ENCODE results near the gene PTPRM. TPM values are rescaled to one million over a fixed set of nuclear protein-coding genes. Genes with fewer than 3 reads are reported as not detected.

Gene PTPRM
- total RNA-seq, 1 experiment from 2014 or later = 42.3 TPM

DNA sequence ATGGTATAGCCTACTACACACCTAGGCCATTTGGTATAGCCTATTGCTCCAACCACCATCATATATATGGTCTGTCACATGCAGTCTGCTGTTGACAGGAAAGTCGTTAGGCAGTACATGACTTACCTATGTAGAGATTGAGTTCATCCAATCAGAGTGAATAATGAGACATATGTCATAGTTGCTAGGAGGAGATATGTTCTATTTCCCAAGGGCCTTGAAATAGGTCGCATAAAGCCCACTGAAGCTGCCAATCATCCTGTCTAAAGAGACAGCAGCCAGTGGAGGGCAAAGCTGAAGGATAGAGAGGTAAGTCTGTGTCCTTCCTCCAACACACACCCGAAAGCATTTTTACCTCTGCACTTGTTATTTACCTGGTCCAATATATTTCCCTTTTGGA, 263.4 kb downstream of the PTPRM start:
- Mint-ChIP-seq H3K9me3 (ENCODE audit: low read depth, unreplicated experiment) (peaks cover 5% of the 10 kb centered on the region), H3K4me3 (ENCODE audit: low read depth, unreplicated experiment) (no peak overlapping the region), H3K27ac (ENCODE audit: unreplicated experiment) (no peak overlapping the region), H3K36me3 (ENCODE audit: insufficient read depth, unreplicated experiment) (no peaks in the 10 kb centered on the region), H3K4me1 (ENCODE audit: low read depth, unreplicated experiment) (no peaks in the 10 kb centered on the region), H3K27me3 (ENCODE audit: unreplicated experiment) (no peaks in the 10 kb centered on the region)
- no peak for DNase-seq
- BruUV-seq (replicated peaks) = no TSS peak
- intact Hi-C loops (cut with micrococcal nuclease; ENCODE audit: unreplicated experiment) = no loop called here
- TF ChIP-seq, protein P1, sequence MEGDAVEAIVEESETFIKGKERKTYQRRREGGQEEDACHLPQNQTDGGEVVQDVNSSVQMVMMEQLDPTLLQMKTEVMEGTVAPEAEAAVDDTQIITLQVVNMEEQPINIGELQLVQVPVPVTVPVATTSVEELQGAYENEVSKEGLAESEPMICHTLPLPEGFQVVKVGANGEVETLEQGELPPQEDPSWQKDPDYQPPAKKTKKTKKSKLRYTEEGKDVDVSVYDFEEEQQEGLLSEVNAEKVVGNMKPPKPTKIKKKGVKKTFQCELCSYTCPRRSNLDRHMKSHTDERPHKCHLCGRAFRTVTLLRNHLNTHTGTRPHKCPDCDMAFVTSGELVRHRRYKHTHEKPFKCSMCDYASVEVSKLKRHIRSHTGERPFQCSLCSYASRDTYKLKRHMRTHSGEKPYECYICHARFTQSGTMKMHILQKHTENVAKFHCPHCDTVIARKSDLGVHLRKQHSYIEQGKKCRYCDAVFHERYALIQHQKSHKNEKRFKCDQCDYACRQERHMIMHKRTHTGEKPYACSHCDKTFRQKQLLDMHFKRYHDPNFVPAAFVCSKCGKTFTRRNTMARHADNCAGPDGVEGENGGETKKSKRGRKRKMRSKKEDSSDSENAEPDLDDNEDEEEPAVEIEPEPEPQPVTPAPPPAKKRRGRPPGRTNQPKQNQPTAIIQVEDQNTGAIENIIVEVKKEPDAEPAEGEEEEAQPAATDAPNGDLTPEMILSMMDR (IDR thresholded peaks at IDR 0.05; ENCODE audit: unreplicated experiment) = no peak
- CTCF ChIA-PET = no interaction called here

DNA sequence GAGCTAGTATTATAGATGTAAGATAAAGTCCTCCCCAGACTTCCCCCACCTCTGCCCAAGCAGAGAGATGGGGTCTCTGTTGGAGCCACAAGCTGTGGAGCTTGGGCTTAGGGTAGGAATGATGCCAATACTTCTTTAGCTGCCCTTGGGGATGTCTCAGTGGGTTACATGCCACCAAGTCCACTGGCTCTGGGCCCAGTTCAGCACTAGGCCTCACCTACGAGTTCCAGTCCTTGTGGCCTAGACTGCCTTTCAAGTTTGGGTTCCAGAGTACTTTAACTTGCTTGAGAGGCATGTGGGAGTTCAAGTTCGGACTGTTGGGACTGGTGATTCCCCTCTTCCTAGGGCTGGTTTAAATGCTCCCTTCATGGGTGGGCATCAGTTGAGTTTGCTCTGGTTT, 272.4 kb downstream of the PTPRM start:
- peaks cover 12% of the 10 kb centered on the region for H3K9me3 Mint-ChIP-seq (ENCODE audit: low read depth, unreplicated experiment)
- no TSS peak for BruUV-seq (replicated peaks)
- peaks cover 11% of the 10 kb centered on the region for H3K4me1 Mint-ChIP-seq (ENCODE audit: low read depth, unreplicated experiment)
- no peak overlapping the region for H3K27ac Mint-ChIP-seq (ENCODE audit: unreplicated experiment)
- CTCF ChIA-PET = no interaction called here
- no peaks in the 10 kb centered on the region for H3K36me3 Mint-ChIP-seq (ENCODE audit: insufficient read depth, unreplicated experiment)
- H3K27me3 Mint-ChIP-seq (ENCODE audit: unreplicated experiment) = no peaks in the 10 kb centered on the region
- no peak overlapping the region for H3K4me3 Mint-ChIP-seq (ENCODE audit: low read depth, unreplicated experiment)
- TF ChIP-seq, protein P1 (IDR thresholded peaks at IDR 0.05; ENCODE audit: unreplicated experiment) = no peak
- intact Hi-C loops (cut with micrococcal nuclease; ENCODE audit: unreplicated experiment) = no loop called here
- DNase-seq = no peak

DNA sequence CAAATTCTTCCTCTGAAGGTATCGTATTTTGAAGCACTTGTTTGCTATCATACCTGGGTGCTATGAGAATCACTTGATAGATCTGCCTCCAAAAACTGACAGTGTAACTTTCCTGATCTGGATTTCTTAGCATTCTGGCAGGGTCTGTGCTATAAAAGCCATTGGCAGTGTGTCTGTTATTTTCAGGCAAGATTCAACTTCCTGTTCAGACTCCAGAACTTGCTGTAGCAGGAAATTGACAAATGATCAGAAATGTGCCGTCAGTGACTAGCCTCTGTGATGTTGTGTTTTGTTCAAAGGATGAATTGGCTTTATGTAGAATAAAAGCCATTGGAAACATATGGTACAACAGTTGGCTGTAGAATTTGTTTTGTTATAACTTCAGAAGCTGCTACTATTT, 273.3 kb downstream of the PTPRM start:
- TF ChIP-seq, protein P1 (IDR thresholded peaks at IDR 0.05; ENCODE audit: unreplicated experiment) = no peak
- Mint-ChIP-seq H3K4me3 (ENCODE audit: low read depth, unreplicated experiment) (no peak overlapping the region), H3K36me3 (ENCODE audit: insufficient read depth, unreplicated experiment) (no peaks in the 10 kb centered on the region), H3K27ac (ENCODE audit: unreplicated experiment) (no peak overlapping the region), H3K4me1 (ENCODE audit: low read depth, unreplicated experiment) (peaks cover 11% of the 10 kb centered on the region), H3K9me3 (ENCODE audit: low read depth, unreplicated experiment) (peaks cover 14% of the 10 kb centered on the region), H3K27me3 (ENCODE audit: unreplicated experiment) (no peaks in the 10 kb centered on the region)
- intact Hi-C loops (cut with micrococcal nuclease; ENCODE audit: unreplicated experiment) = no loop called here
- CTCF ChIA-PET = interaction anchor here (1.0 kb wide), 1 partner anchor 20 kb away, joined by 3 read pairs; no protein-coding TSS in a partner anchor
- no TSS peak for BruUV-seq (replicated peaks)
- DNase-seq = no peak

DNA sequence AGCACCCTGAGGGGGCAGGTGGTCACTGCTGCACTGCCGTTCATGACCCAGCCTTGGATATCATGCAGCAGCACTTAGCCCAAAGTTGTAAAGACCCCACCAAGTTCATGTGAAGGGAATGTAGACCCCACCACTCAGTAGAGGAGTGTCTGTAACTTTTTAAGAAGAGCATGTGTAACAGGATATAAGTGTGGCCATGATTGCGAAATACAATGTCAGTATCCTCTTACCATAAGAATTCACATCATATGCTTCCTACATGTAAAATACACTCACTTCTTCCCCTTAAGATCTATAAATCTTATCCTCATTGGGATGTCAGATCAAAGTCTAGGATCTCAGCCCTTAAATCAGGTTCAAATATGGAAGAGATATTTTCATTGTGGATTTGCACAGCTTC, 276.9 kb downstream of the PTPRM start:
- Mint-ChIP-seq H3K9me3 (ENCODE audit: low read depth, unreplicated experiment) (peaks cover 3% of the 10 kb centered on the region), H3K4me3 (ENCODE audit: low read depth, unreplicated experiment) (no peak overlapping the region), H3K36me3 (ENCODE audit: insufficient read depth, unreplicated experiment) (no peaks in the 10 kb centered on the region), H3K4me1 (ENCODE audit: low read depth, unreplicated experiment) (no peaks in the 10 kb centered on the region), H3K27me3 (ENCODE audit: unreplicated experiment) (no peaks in the 10 kb centered on the region), H3K27ac (ENCODE audit: unreplicated experiment) (no peak overlapping the region)
- TF ChIP-seq, protein P1 (IDR thresholded peaks at IDR 0.05; ENCODE audit: unreplicated experiment) = no peak
- CTCF ChIA-PET = no interaction called here
- no peak for DNase-seq
- intact Hi-C loops (cut with micrococcal nuclease; ENCODE audit: unreplicated experiment) = no loop called here
- BruUV-seq (replicated peaks) = no TSS peak

Measured in Calu3 (cell line).